ENCODE data around the gene C14orf132. TPM values are rescaled to one million over a fixed set of nuclear protein-coding genes. Genes with fewer than 3 reads are reported as not detected.

The C14orf132 gene
- total RNA-seq, 4 donors from 2014 or later, result 7.8 to 16.9 (median 15.0) TPM

DNA sequence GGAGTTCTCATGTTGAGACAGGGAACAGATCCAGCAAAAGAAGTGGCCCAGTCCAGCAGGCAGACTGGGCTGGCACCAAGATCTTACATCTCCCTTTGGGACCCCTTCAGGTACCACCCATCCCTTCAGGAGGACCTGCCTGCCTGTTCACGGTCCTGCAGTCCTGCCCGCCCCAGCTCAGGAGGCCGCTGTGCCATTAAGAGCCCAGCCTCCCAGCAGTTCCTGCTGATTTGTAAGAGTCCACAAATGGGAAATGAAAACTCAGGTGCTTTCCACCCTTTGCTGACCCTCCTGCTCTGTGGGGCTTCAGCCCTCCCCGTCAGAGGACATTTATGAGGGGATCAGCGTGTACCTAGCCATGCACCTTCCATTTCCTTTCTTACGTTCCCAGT is 39.5 kb downstream of the C14orf132 start:
- DNase-seq (ENCODE audit: low spot score in 2 of 2), result no peak
- WGBS, 2 donors, result 87 to 96% methylated on average over 6 of the region's 6 CpGs
- Histone ChIP-seq H3K36me3 (no peaks in the 10 kb centered on the region), H3K4me1 (no peaks in the 10 kb centered on the region), H3K4me3 (no peak overlapping the region), H3K27ac (no peak overlapping the region), H3K9me3 (no peaks in the 10 kb centered on the region), H3K27me3 (no peaks in the 10 kb centered on the region)
- TF ChIP-seq CTCF (IDR thresholded peaks at IDR 0.05) (no peak), POLR2A (IDR thresholded peaks at IDR 0.05) (no peak), EP300 (IDR thresholded peaks at IDR 0.05) (no peak)

DNA sequence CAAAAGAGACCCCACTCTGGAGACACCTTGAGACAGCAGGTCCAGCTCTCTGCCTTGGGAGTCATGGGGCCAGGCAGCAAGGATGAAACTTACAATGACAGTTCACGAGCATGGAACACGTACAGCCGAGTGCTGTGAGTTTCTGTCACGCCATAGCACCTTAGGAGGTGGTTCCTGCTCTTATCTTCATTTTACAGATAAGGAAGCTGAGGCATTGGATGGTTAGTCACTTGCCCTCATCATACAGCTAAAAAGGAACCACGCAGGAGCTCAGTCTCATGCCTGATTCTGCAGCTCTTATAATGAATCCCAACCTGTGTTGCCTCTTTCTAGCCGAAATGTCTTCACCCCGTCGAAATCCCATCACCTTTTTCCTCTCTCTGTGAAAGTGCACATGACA is 39.9 kb downstream of the C14orf132 start:
- no peak for TF ChIP-seq POLR2A (IDR thresholded peaks at IDR 0.05)
- whole genome bisulfite sequencing, 2 donors, result 87 to 94% methylated on average over 8 of the region's 8 CpGs
- Histone ChIP-seq H3K9me3 (no peaks in the 10 kb centered on the region), H3K27ac (no peak overlapping the region), H3K4me3 (no peak overlapping the region), H3K4me1 (no peaks in the 10 kb centered on the region), H3K27me3 (no peaks in the 10 kb centered on the region), H3K36me3 (no peaks in the 10 kb centered on the region)
- DNase-seq (ENCODE audit: low spot score in 2 of 2), result no peak

DNA sequence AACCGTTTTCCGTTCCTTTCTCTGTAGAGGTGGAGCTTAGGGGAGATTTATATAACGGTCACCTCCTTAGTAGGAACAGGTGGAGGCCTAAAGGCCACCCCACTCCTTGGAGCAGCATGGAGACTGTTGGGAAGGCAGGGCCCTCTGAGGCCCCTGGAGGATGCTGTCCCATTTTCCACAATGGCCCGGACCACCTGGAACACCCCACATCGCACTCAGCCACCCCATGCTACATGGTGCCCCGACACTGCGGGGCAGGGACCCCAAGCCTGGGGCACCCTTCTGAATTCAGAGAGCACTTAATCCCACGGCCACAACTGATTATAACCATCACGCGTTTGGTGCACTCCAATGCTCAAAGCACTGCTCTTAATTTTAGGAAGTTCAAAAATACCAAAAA is 41.4 kb downstream of the C14orf132 start:
- no peaks in the 10 kb centered on the region for H3K4me1 ChIP-seq
- 86% methylated on average over 10 of the region's 10 CpGs for WGBS, 2 donors
- no peak overlapping the region for H3K4me3 ChIP-seq
- TF ChIP-seq CTCF (IDR thresholded peaks at IDR 0.05) (no peak), EP300 (IDR thresholded peaks at IDR 0.05) (no peak), POLR2A (IDR thresholded peaks at IDR 0.05) (no peak)
- H3K27me3 ChIP-seq, result no peaks in the 10 kb centered on the region
- no peaks in the 10 kb centered on the region for H3K36me3 ChIP-seq
- DNase-seq (ENCODE audit: low spot score in 2 of 2), result no peak
- no peak overlapping the region for H3K27ac ChIP-seq
- H3K9me3 ChIP-seq, result no peaks in the 10 kb centered on the region

- no peaks in the 10 kb centered on the region for H3K9me3 ChIP-seq
- H3K4me3 ChIP-seq, result no peak overlapping the region
- no peak overlapping the region for H3K27ac ChIP-seq
- 87 to 90% methylated on average over 6 of the region's 6 CpGs for WGBS, 2 donors
- no peak for TF ChIP-seq POLR2A (IDR thresholded peaks at IDR 0.05)
- no peak for TF ChIP-seq EP300 (IDR thresholded peaks at IDR 0.05)
- no peak for TF ChIP-seq CTCF (IDR thresholded peaks at IDR 0.05)
- DNase-seq (ENCODE audit: low spot score in 2 of 2), result no peak
- H3K27me3 ChIP-seq, result no peaks in the 10 kb centered on the region
- H3K36me3 ChIP-seq, result peaks cover 0 to 1% (median 0%) of the 10 kb centered on the region in 3 donors
- H3K4me1 ChIP-seq, result no peaks in the 10 kb centered on the region
These were observed 42.1 kb downstream of the C14orf132 start for GRCh38 chr14:96081224-96081623.

- no peaks in the 10 kb centered on the region for H3K4me1 ChIP-seq
- H3K27me3 ChIP-seq, result no peaks in the 10 kb centered on the region
- no peak overlapping the region for H3K4me3 ChIP-seq
- H3K27ac ChIP-seq, result no peak overlapping the region
- WGBS, 2 donors, result 87 to 89% methylated on average over 10 of the region's 10 CpGs
- no peak for DNase-seq (ENCODE audit: low spot score in 2 of 2)
- H3K36me3 ChIP-seq, result peaks cover 0 to 8% (median 0%) of the 10 kb centered on the region in 3 donors
- no peaks in the 10 kb centered on the region for H3K9me3 ChIP-seq
- no peak for TF ChIP-seq EP300 (IDR thresholded peaks at IDR 0.05)
- TF ChIP-seq POLR2A (IDR thresholded peaks at IDR 0.05), result no peak
- TF ChIP-seq CTCF (IDR thresholded peaks at IDR 0.05), result no peak
These were observed 42.7 kb downstream of the C14orf132 start for GRCh38 chr14:96081767-96082400.
